Stomach smooth muscle (tissue), 2 donors: ENCODE data around the gene SEC23IP.

Experiments
- H3K27ac ChIP-seq: one replicate; pipeline ENCODE4 v1.7.0; 2013; ENCODE audit warnings: mild to moderate bottlenecking, low read length, inconsistent platforms
- H3K27me3 ChIP-seq, 2 donors: one replicate each; pipeline ENCODE4 v1.7.0; 2013; ENCODE audit warnings: low read length in 2 of 2; ENCODE audit not compliant: insufficient read depth in 2 of 2, control insufficient read depth in 1 of 2
- H3K36me3 ChIP-seq, 2 donors: one replicate each; pipeline ENCODE4 v1.7.0; 2013; ENCODE audit warnings: low read length in 2 of 2; ENCODE audit not compliant: control insufficient read depth in 2 of 2, insufficient read depth in 2 of 2
- H3K4me1 ChIP-seq: one replicate; pipeline ENCODE4 v1.7.0; 2013; ENCODE audit warnings: low read length; ENCODE audit not compliant: control insufficient read depth, insufficient read depth
- H3K4me3 ChIP-seq, 2 donors: one replicate each; pipeline ENCODE4 v1.7.0; 2013; ENCODE audit warnings: low read length in 2 of 2
- H3K9ac ChIP-seq, 2 donors: one replicate each; pipeline ENCODE4 v1.7.0; 2013; ENCODE audit warnings: low read length in 2 of 2, mild to moderate bottlenecking in 1 of 2
- H3K9me3 ChIP-seq, 2 donors: one replicate each; pipeline ENCODE4 v1.7.0; 2013; ENCODE audit warnings: low read length in 2 of 2; ENCODE audit not compliant: control insufficient read depth in 2 of 2
- donor health status: healthy.
- donor health status: Pancreatic carcinoma.

The SEC23IP gene

GRCh38 chr10:119976421-119976820 is 83.9 kb downstream of the SEC23IP start:
- no peaks in the 10 kb centered on the region for H3K9me3 ChIP-seq
- no peak overlapping the region for H3K9ac ChIP-seq
- peaks cover 6% of the 10 kb centered on the region for H3K4me1 ChIP-seq
- no peak overlapping the region for H3K27ac ChIP-seq
- no peak overlapping the region for H3K4me3 ChIP-seq
- H3K27me3 ChIP-seq, result no peaks in the 10 kb centered on the region
- no peaks in the 10 kb centered on the region for H3K36me3 ChIP-seq

DNA sequence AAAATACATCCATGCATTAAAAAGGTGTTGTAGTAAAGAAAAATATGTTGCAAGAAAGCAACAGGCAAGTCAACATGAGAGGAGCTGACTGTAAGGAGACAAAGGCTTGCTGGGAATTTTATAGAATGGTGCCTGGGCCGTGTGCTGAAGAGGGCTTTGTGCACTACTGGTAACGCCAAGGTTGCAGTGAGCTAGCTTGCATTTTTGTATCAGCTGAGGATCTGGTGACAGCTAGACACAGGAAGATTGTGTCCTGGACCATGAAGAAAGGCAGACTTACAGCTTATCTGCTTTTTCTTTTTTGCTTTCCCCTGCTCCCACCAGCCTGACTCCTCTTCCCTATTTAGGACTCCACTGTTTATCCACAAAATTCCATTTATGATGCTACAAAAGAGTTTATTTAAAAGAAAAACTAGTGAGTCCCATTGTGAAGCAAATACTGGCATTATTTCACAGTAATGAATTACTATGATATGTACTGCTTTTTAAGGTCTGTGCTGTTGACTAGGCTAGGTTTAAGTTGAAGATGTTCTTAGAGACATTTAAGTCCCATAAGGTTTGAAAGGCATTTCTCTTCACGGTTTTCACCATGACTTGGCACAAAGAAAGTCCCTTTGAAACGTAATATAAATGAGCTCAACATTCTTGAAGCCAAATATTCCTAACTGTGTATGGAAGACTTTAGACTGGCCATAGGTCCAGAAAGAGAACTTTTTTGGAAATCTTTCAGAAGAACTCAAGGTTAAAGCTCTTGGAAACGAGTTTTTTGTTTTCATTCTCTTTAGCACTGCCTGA is 88.6 kb downstream of the SEC23IP start:
- no peak overlapping the region for H3K4me3 ChIP-seq
- H3K9me3 ChIP-seq, result no peaks in the 10 kb centered on the region
- H3K27ac ChIP-seq, result peak overlapping the region; percentile 70
- no peaks in the 10 kb centered on the region for H3K36me3 ChIP-seq
- no peaks in the 10 kb centered on the region for H3K27me3 ChIP-seq
- peaks cover 6% of the 10 kb centered on the region for H3K4me1 ChIP-seq
- no peak overlapping the region for H3K9ac ChIP-seq

DNA sequence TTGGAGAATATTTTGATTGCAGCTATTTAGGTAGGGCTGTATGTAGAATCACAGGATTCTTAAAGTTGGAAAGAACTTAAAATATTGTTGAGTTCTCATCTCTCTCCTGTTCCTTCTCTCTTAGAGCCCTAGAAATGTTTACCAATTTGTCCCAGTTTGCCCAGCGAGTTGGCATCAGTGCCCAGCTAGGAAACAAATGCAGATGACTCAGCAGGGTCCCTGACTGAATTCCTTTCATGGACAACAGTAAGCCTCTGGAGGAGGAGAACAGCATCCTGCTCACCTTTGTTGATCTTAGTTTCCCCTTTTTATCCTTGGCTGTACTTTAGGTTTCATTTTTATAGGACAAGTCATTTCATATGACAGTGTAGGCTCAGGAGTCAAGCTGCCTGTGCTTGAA is 89.3 kb downstream of the SEC23IP start:
- H3K36me3 ChIP-seq, result no peaks in the 10 kb centered on the region
- peak overlapping the region in 1 of 2 donors; percentile 29 for H3K4me3 ChIP-seq
- no peaks in the 10 kb centered on the region for H3K27me3 ChIP-seq
- peak overlapping the region; percentile 70 for H3K27ac ChIP-seq
- no peaks in the 10 kb centered on the region for H3K9me3 ChIP-seq
- no peak overlapping the region for H3K9ac ChIP-seq
- peaks cover 6% of the 10 kb centered on the region for H3K4me1 ChIP-seq

DNA sequence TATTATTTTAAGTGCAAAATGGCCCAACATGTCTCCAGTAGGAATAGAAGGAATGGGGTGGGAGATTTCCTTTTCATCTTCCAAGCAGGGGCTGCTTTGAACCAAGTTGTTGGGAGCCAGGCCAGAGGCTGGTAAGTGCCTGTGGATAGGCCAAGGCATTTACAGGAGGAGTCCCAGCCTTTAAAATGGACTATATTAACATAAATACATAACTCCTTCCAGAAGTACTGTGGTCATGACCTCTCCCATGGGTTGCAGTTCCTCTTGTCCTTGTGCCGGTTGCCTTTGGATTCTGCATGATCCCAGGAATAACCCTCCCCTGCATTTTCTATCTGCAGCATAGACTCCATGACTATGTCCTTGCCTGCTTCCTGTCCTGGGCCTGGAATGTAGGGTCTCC is 95.8 kb downstream of the SEC23IP start:
- Histone ChIP-seq H3K4me3 (no peak overlapping the region), H3K9ac (no peak overlapping the region), H3K27ac (no peak overlapping the region), H3K9me3 (no peaks in the 10 kb centered on the region), H3K4me1 (no peaks in the 10 kb centered on the region), H3K27me3 (peaks cover 0 to 4% of the 10 kb centered on the region in 2 donors), H3K36me3 (no peaks in the 10 kb centered on the region)

- Histone ChIP-seq H3K9ac (no peak overlapping the region), H3K9me3 (no peaks in the 10 kb centered on the region), H3K27ac (no peak overlapping the region), H3K27me3 (peaks cover 0 to 4% of the 10 kb centered on the region in 2 donors), H3K4me3 (no peak overlapping the region), H3K4me1 (no peaks in the 10 kb centered on the region), H3K36me3 (no peaks in the 10 kb centered on the region)
These were observed 97.4 kb downstream of the SEC23IP start for GRCh38 chr10:119989966-119990365.

GRCh38 chr10:119991066-119991465 is 98.5 kb downstream of the SEC23IP start:
- H3K27ac ChIP-seq, result no peak overlapping the region
- H3K27me3 ChIP-seq, result peaks cover 0 to 4% of the 10 kb centered on the region in 2 donors
- H3K4me1 ChIP-seq, result no peaks in the 10 kb centered on the region
- no peaks in the 10 kb centered on the region for H3K36me3 ChIP-seq
- H3K4me3 ChIP-seq, result no peak overlapping the region
- H3K9ac ChIP-seq, result no peak overlapping the region
- no peaks in the 10 kb centered on the region for H3K9me3 ChIP-seq

DNA sequence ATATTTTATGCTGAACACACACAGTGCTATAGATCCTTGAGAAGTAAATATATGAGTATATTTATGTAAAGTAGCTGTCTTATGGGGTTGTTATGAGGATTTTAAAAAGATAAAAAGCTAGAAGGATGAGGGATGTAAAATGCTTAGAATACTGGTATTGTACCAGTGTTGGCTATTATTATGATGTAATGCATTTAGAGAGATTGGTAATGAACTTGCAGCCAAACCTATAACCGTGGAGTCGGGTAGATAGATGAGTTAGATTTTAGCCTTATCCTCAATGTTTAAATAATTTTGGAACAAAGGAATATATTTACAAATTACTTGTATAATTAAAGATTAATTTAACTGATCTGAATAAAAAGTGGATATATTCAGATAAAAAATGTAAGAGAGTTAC is 99.3 kb downstream of the SEC23IP start:
- H3K4me1 ChIP-seq, result no peaks in the 10 kb centered on the region
- H3K27ac ChIP-seq, result no peak overlapping the region
- no peaks in the 10 kb centered on the region for H3K36me3 ChIP-seq
- no peak overlapping the region for H3K9ac ChIP-seq
- no peak overlapping the region for H3K4me3 ChIP-seq
- no peaks in the 10 kb centered on the region for H3K9me3 ChIP-seq
- peaks cover 0 to 4% of the 10 kb centered on the region in 2 donors for H3K27me3 ChIP-seq
